SW 1271 (cell line): Measurements from ENCODE around the gene RAD51B.

ENCODE experiments used
- DNase-seq, 2 experiments: peaks; one replicate each; lab custom pipeline; 2025; lab: John Stamatoyannopoulos, UW

RAD51B gene

DNA sequence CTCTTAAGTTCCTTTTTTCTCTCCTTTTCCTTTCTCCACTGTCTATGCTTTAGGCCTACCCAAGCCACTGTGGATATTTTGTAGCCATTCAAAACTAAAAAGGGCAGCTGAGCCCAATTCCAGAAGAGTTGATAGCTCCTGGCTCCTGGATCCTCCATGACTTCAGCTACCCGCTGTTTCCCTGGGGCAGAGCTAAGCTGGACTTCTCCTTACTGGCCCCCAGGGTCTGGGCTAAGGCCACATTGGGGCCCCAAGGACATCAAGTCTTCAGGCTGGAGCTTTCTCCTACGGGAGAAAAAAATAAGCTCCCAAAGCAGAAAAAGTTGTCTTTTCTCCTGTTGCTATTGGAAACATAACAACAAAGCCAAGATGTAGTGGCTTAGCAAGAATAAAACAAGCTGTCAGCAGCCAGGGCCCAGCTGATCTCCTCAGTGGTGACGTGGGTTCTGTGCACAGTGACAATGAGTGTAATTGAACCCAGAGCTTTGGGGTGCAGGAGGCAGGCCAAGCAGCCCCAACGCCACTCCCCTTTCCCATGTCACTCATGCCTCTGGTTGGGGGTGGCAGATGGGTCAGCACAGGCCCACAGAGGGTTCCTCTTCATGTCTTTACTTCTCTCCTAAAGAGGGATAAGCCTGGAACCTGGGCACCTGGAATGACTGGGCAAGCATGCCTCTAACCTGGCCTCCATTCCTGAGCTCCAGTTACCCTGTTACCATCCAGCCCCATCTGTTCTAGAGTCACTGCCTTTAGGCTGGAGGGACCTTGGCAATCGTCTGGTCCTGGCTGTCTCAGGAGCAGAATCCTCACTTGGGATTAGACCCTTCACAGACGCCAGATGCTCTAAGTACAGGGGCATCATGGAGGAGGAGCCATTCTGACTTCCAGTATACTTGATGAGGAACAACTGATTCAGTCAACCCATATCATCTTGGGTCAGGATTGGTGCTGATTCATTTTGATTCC lies 802.1 kb downstream of the RAD51B start:
- DNase-seq, result no peak

- DNase-seq, result no peak
These were observed 803.3 kb downstream of the RAD51B start for GRCh38 chr14:68622856-68623255.

- DNase-seq, result no peak
These were observed 803.7 kb downstream of the RAD51B start for GRCh38 chr14:68623307-68623706.

GRCh38 chr14:68623826-68624225 lies 804.2 kb downstream of the RAD51B start:
- no peak for DNase-seq

- DNase-seq, result no peak
These were observed 805.1 kb downstream of the RAD51B start for GRCh38 chr14:68624541-68625220.

GRCh38 chr14:68625366-68626090 lies 805.9 kb downstream of the RAD51B start:
- DNase-seq, result no peak

DNA sequence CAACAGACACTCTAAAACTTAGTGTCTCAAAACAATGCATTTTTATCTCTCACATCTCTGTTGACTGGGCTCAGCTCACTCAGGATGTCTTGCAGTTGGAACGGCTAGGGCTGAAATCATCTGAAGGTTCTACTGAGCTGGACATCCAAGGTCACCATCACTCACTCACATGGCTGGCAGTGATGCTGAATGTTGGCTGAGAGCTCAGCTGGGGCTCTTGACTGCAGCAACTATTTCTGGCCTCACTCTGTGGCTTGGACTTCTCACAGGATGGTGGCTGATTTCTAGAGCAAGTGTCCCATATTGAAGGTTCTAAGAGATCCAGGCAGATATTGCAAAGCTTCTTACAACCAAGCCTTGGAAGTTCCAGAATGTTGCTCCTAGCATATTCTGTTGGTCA lies 806.8 kb downstream of the RAD51B start:
- no peak for DNase-seq

DNA sequence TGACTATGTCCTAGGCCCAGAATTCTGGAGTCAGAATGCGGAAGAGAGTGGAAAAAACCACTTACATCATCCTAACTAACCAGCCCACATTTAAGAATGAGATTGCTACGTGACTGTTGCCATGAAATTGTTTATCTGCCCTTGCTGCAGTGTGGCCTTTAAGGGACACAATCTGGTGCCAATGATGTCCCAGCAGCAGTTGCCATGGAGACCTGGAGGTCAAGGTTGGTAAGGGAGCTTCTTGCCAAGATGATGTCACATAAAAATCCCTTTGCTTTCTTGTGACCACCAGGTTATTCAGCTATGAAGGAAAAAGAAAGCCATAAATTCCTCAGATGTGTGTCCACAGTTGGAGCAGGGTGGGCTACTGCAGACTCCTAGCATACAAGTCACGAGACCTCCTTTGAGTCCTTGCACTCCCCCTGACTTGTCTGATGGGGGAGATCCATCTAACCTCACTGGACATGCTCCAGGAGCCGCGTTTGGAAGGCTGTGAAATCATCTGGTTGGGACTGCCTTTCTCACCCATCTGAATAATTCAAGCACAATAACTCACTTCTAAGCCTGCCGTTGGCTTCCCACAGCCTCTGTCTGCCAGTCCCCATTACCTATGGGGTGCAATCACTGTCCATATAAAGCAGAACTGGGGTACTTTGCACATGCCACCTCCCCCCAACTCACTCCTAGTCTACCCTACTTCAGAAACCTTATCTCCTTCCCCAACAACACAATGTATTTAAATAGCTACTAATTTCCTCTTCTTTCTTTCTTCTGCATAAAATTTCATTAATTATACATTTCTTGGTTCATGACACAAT lies 807.7 kb downstream of the RAD51B start:
- no peak for DNase-seq

- no peak for DNase-seq
These were observed 808.5 kb downstream of the RAD51B start for GRCh38 chr14:68627868-68628604.

DNA sequence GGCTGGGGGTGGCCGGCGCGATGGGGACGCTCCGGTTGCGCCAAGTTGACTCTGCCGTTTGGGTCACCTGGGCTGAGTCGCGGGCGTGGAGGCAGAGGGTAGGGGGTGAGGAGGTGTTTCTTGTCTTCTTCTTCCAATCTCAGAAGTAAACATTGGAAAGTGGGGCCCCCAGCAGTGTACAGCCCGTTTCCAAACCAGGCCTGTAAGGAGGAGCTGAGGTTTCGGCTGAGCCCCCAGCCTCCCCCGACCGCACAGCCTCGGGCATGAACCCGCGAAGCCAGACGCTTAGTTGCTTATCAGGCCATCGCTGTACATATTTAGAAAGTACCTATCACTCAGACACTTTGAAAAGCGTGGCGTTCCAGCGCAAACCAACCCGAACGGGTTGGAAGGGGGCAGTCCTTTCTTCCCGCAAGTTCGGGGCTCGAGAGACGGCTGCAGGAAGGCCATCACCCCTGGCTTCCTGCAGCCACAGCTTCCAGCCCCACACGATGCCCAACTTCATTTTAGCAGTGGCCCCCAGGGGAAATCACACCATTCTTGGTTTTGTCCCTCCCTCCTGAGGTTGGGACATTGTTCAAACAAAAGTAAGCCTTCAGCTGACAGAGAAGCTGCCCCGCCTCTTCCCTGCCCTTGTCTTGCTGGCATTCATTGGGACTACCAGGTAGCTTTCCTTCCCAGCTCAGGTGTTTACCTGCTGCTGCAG lies 809.2 kb downstream of the RAD51B start:
- DNase-seq, result no peak

GRCh38 chr14:68630081-68630571 lies 810.5 kb downstream of the RAD51B start:
- DNase-seq, result no peak

DNA sequence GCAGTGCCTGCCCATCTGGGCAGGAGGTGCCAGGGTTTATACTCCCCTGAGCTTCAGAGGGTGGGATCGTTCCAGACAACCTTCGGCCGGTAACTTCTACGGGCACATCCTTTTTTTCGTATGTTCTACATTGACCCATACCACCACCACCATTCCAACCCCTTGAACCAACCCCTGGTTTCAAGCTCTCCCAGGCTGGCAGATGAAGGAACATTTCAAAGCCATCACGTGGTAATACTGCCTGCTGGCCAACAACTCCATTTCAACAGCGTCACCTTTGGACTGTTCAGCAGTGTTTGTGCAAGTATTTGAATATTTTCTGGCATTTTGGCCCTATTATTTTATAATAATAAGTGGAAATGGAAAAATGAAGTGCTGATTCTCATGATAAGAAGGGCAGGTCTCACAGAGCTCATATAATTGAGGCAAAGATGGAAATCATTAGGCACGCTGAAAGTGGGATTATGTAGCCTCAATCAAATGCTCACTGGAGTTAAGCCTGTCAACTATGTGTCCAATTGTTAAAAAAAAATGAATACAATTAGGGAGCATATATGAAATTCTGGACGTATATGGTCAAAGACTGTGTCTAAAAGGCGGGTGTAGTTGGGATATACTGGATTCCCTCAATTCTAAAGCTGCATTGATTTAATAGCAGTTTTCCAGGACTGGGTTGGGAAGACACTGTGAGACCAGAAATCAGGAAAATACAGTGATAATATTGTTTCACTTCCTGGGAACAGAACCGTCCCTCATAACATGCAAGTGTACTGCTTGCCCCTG lies 811.2 kb downstream of the RAD51B start:
- no peak for DNase-seq

DNA sequence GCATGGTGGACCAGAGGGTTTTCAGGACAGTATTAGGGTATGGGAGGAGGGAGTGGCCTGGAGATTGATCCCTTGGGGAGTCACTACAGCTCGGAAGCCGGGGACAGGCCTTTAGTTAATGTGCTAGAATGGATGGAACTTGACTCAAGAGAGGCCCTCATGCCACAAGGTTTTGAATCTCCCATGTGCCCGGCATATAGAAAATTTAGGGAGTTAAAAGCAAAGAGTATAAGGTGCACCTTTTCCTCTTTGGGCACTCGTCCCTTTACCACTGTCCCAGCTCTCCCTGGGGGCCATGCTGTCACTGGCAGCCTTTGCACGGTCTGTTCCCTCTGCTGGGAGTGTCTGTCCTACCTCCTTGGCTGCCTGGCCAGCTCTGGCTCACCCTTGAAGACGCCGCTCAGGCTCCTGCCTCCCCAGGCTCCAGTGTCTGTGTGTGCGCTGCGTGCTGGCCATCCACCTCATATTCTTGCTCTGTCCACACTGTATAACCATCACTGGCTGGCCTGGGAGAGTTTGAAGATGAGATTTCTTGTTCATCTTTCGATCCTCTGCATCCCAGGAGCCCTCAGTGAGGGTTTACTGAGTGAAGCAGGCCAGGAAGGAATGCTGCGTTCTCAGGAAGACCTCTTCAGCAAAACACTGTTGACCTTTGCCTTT lies 811.9 kb downstream of the RAD51B start:
- DNase-seq, result no peak

- DNase-seq, result no peak
These were observed 812.7 kb downstream of the RAD51B start for GRCh38 chr14:68632054-68632895.

- DNase-seq, result no peak
These were observed 813.8 kb downstream of the RAD51B start for GRCh38 chr14:68633131-68633991.

- DNase-seq, result no peak
These were observed 814.8 kb downstream of the RAD51B start for GRCh38 chr14:68634332-68634731.
